ENCODE results near the gene SHROOM4.

SHROOM4 gene

GRCh38 chrX:50615570-50616158 lies 198.3 kb downstream of the SHROOM4 start:
- TF ChIP-seq CTCF (IDR thresholded peaks at IDR 0.05; ENCODE audit: low read depth, low read length, missing control alignments), result no peak

GRCh38 chrX:50614460-50614859 lies 199.5 kb downstream of the SHROOM4 start:
- no peak overlapping the region for H3K4me3 ChIP-seq (ENCODE audit: low read depth, low read length)

More at GRCh38 chrX:50615570-50616158, 198.3 kb downstream of the SHROOM4 start:
- DNase-seq (ENCODE audit: low read depth), result no peak
- no peak overlapping the region for H3K4me3 ChIP-seq (ENCODE audit: low read depth, low read length)

GRCh38 chrX:50613846-50614245 lies 200.1 kb downstream of the SHROOM4 start:
- TF ChIP-seq CTCF (IDR thresholded peaks at IDR 0.05; ENCODE audit: low read depth, low read length, missing control alignments), result no peak
- no peak for DNase-seq (ENCODE audit: low read depth)
- H3K4me3 ChIP-seq (ENCODE audit: low read depth, low read length), result no peak overlapping the region

More at GRCh38 chrX:50614460-50614859, 199.5 kb downstream of the SHROOM4 start:
- TF ChIP-seq CTCF (IDR thresholded peaks at IDR 0.05; ENCODE audit: low read depth, low read length, missing control alignments), result no peak
- no peak for DNase-seq (ENCODE audit: low read depth)

GRCh38 chrX:50609796-50610195 lies 204.2 kb downstream of the SHROOM4 start:
- TF ChIP-seq CTCF (IDR thresholded peaks at IDR 0.05; ENCODE audit: low read depth, low read length, missing control alignments), result no peak
- no peak overlapping the region for H3K4me3 ChIP-seq (ENCODE audit: low read depth, low read length)
- no peak for DNase-seq (ENCODE audit: low read depth)

- no peak for DNase-seq (ENCODE audit: low read depth)
- no peak for TF ChIP-seq CTCF (IDR thresholded peaks at IDR 0.05; ENCODE audit: low read depth, low read length, missing control alignments)
- no peak overlapping the region for H3K4me3 ChIP-seq (ENCODE audit: low read depth, low read length)
Measured at GRCh38 chrX:50606300-50606950, 207.6 kb downstream of the SHROOM4 start.

DNA sequence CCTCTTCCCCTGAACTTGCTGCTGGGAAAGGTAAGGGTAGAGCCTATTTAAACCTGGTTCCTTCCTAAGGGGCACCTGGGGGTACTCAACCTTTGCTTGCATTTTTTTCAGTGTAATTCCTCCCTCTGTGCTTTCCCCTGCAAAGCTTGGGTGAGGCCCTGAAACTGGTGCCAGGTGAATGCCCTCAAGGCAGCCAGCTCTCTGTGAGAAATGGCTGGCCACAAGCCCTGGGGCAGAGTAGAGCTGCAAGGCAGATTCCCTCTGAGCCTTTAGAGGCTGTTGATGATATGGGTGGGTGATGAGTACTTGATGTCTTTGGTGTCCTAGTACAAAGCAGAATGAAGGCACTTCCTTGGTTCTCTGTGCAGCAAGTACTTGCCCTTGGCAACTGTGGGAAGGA lies 217.9 kb downstream of the SHROOM4 start:
- no peak for DNase-seq (ENCODE audit: low read depth)
- H3K4me3 ChIP-seq (ENCODE audit: low read depth, low read length), result no peak overlapping the region
- TF ChIP-seq CTCF (IDR thresholded peaks at IDR 0.05; ENCODE audit: low read depth, low read length, missing control alignments), result no peak

DNA sequence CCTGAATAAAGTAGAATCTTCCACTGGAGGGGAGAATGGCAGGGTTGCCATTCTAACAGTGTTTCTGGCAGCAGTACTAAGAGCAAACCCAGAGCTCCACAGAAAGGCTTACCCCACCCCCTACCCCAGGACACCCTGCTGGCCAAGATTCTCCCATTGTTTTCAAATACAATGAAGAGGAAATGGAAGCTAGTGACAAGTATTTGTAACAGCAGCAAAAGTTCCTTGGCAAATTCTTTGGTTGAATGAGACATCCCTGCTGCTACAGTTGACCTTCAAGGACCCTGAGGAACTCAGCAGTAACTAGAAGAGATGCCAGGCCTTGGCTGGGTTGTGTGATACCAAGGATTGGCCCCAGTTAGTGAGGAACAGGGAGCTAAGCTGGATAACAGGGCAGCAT lies 219.2 kb downstream of the SHROOM4 start:
- no peak for DNase-seq (ENCODE audit: low read depth)
- no peak overlapping the region for H3K4me3 ChIP-seq (ENCODE audit: low read depth, low read length)
- TF ChIP-seq CTCF (IDR thresholded peaks at IDR 0.05; ENCODE audit: low read depth, low read length, missing control alignments), result no peak
